ENCODE data around the gene ANO1. TPM values are rescaled to one million over a fixed set of nuclear protein-coding genes. Genes with fewer than 3 reads are reported as not detected.

The ANO1 gene
- total and polyA plus RNA-seq, 2 of the 8 experiments (the other 6 are each of a cell fraction or from before 2014, with no cell fraction given), result 4.7 to 5.0 TPM

DNA sequence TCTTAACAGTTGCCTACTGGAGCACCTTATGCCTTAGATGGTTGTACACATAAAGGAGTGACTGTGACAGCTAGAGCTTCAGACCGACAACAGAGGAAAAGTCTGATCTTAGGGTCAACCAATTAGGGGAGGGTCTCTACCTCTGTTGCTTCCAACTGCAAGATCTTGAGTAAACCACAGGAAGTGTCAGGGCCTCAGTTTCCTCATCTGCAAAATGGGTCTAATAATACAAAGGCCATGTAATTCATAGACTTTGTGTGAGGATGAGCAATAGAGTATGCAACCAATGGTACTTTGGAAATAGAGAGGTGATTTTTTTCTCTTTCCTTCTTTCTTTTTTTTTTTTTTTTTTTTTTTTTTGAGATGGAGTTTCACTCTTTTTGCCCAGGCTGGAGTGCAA, 16.4 kb upstream of the ANO1 start:
- Histone ChIP-seq H2BK20ac (ENCODE audit: low read length) (no peak overlapping the region), H3K23me2 (ENCODE audit: low read depth, low read length) (no peaks in the 10 kb centered on the region), H3K56ac (replicated peaks; ENCODE audit: insufficient read length, low read depth, low read length) (no peak overlapping the region), H2AFZ (ENCODE audit: low read length) (no peak overlapping the region), H3K14ac (ENCODE audit: insufficient read length) (no peak overlapping the region), H3K79me2 (ENCODE audit: control insufficient read depth in 1 of 2, insufficient read depth in 2 of 2, low read length in 2 of 2) (no peaks in the 10 kb centered on the region), H2BK12ac (ENCODE audit: low read depth, low read length) (no peak overlapping the region), H3K79me1 (ENCODE audit: low read depth, low read length) (no peaks in the 10 kb centered on the region), H3K9me3 (ENCODE audit: insufficient read depth in 2 of 2, low read depth in 1 of 2, low read length in 1 of 2) (no peaks in the 10 kb centered on the region), H3K4me1 (replicated peaks in 1 of 4; ENCODE audit: control insufficient read depth in 3 of 4, insufficient read depth in 4 of 4, low read length in 3 of 4) (peaks cover 0 to 13% (median 0%) of the 10 kb centered on the region in 4 experiments; a peak in 3 of 7 replicates), H3K4me3 (ENCODE audit: extremely low read depth in 1 of 4, insufficient read depth in 2 of 4, low read depth in 3 of 4, low read length in 4 of 4) (no peak overlapping the region), H3K4ac (replicated peaks; ENCODE audit: insufficient read length, low read depth, low read length) (no peak overlapping the region), H3K36me3 (ENCODE audit: control insufficient read depth in 2 of 4, insufficient read depth in 4 of 4, low read length in 3 of 4) (no peaks in the 10 kb centered on the region), H3K23ac (ENCODE audit: insufficient read length) (no peak overlapping the region), H3K27me3 (replicated peaks in 1 of 4; ENCODE audit: control insufficient read depth in 3 of 4, extremely low read depth in 1 of 4, insufficient read depth in 3 of 4, low read length in 3 of 4) (no peaks in the 10 kb centered on the region; a peak in 2 of 7 replicates), H2BK5ac (ENCODE audit: low read depth, low read length) (no peak overlapping the region), H2BK120ac (replicated peaks; ENCODE audit: low read depth, low read length) (no peak overlapping the region), H3K18ac (ENCODE audit: extremely low read depth, low read length) (no peak overlapping the region), H4K8ac (ENCODE audit: extremely low read depth, insufficient read depth, low read length) (no peak overlapping the region), H3K27ac (ENCODE audit: low read depth, low read length) (no peak overlapping the region), H4K20me1 (replicated peaks in 1 of 2; ENCODE audit: control insufficient read depth in 1 of 2, insufficient read depth in 2 of 2, low read length in 2 of 2) (no peaks in the 10 kb centered on the region), H4K5ac (ENCODE audit: insufficient read length, low read depth, low read length) (no peak overlapping the region), H4K91ac (replicated peaks; ENCODE audit: insufficient read length, low read length) (no peak overlapping the region), H2BK15ac (ENCODE audit: low read length) (no peak overlapping the region), H3K4me2 (ENCODE audit: insufficient read depth in 1 of 2, low read depth in 2 of 2, low read length in 2 of 2) (no peak overlapping the region), H3K9ac (replicated peaks in 1 of 4; ENCODE audit: extremely low read depth in 1 of 4, low read depth in 3 of 4, low read length in 3 of 4) (no peak overlapping the region), H2AK5ac (ENCODE audit: low read depth, low read length) (no peak overlapping the region)
- TF ChIP-seq CTBP2 (IDR thresholded peaks at IDR 0.05; ENCODE audit: borderline replicate concordance, insufficient read depth, insufficient read length, low read length) (no peak), CHD2 (IDR thresholded peaks at IDR 0.05; ENCODE audit: low read length) (no peak), RNF2 (IDR thresholded peaks at IDR 0.05; ENCODE audit: borderline replicate concordance, low read depth, low read length, missing control alignments, poor library complexity, severe bottlenecking) (no peak), EP300 (IDR thresholded peaks at IDR 0.05; ENCODE audit: borderline replicate concordance in 1 of 2, low read depth in 2 of 2, low read length in 2 of 2) (no peak), RFX5 (IDR thresholded peaks at IDR 0.05; ENCODE audit: borderline replicate concordance, low read depth, low read length) (no peak), HDAC6 (IDR thresholded peaks at IDR 0.05; ENCODE audit: low read depth, low read length) (no peak)
- FAIRE-seq (no peak), DNase-seq (ENCODE audit: low read depth in 1 of 2, low spot score in 2 of 2) (no peak)
- WGBS, 2 experiments (ENCODE audit: extremely low coverage in 1 of 2, insufficient coverage in 1 of 2, insufficient read length in 1 of 2, insufficient replicate concordance in 2 of 2, low coverage in 1 of 2, low lambda C conversion rate in 2 of 2, missing lambda C conversion rate in 1 of 2), result 94% methylated on average over 1 of the region's 1 CpG; no CpG with 5 or more reads in 1 of the 2 experiments
- ChIA-PET CTCF (ENCODE audit: partially characterized antibody) (interaction anchor here (0.6 to 1.7 kb wide), 6 partner anchors 12 to 152 kb away, joined by 3 to 8 read pairs (median 4); no protein-coding TSS in a partner anchor), POLR2A (ENCODE audit: partially characterized antibody) (interaction anchor here (0.8 kb wide), 1 partner anchor 98 kb away, joined by 3 read pairs; no protein-coding TSS in a partner anchor)
